ENCODE results near the gene TGFBR3. TPM values are rescaled to one million over a fixed set of nuclear protein-coding genes. Genes with fewer than 3 reads are reported as not detected.

The TGFBR3 gene
- polyA plus RNA-seq, 1 donor (not counting 4 experiments of a cell fraction or from before 2014, with no cell fraction given), result 1.2 TPM

GRCh38 chr1:91682882-91683597 lies 202.9 kb downstream of the TGFBR3 start:
- H3K27me3 ChIP-seq (ENCODE audit: control insufficient read depth, extremely low read depth, insufficient read depth, low read length), result no peaks in the 10 kb centered on the region
- H3K4me1 ChIP-seq (ENCODE audit: control insufficient read depth, extremely low read depth, insufficient read depth, low read length), result no peaks in the 10 kb centered on the region
- no peak for FAIRE-seq

GRCh38 chr1:91680556-91681155 lies 205.3 kb downstream of the TGFBR3 start:
- DNase-seq (ENCODE audit: low read depth, low spot score) (no peak), FAIRE-seq (no peak)
- dilution Hi-C loops (cut with MboI; ENCODE audit: extremely low pct_ligation_motif_present, low sequenced_read_pairs), result no loop called here
- Histone ChIP-seq H3K27me3 (ENCODE audit: control insufficient read depth, extremely low read depth, insufficient read depth, low read length) (no peaks in the 10 kb centered on the region), H3K36me3 (ENCODE audit: control insufficient read depth in 2 of 2, extremely low read depth in 1 of 2, insufficient read depth in 2 of 2, low read length in 2 of 2) (no peaks in the 10 kb centered on the region), H3K27ac (ENCODE audit: control insufficient read depth, insufficient read depth, low read length) (no peak overlapping the region), H3K9me1 (ENCODE audit: control insufficient read depth, extremely low read depth, insufficient read depth, low read length) (no peaks in the 10 kb centered on the region), H3K4me1 (ENCODE audit: control insufficient read depth, extremely low read depth, insufficient read depth, low read length) (no peaks in the 10 kb centered on the region), H3K4me2 (ENCODE audit: control insufficient read depth, extremely low read depth, insufficient read depth, low read depth, low read length) (no peak overlapping the region), H3K4me3 (ENCODE audit: control insufficient read depth in 2 of 3, extremely low read depth in 1 of 3, insufficient read depth in 2 of 3, low read depth in 1 of 3, low read length in 3 of 3) (no peak overlapping the region), H3K9ac (ENCODE audit: control insufficient read depth, extremely low read depth, insufficient read depth, low read length) (no peak overlapping the region), H2AFZ (ENCODE audit: control insufficient read depth, low read length) (no peak overlapping the region), H3K9me3 (ENCODE audit: control insufficient read depth, low read depth, low read length) (no peaks in the 10 kb centered on the region), H3K79me2 (ENCODE audit: control insufficient read depth, insufficient read depth, low read length) (no peaks in the 10 kb centered on the region), H4K20me1 (ENCODE audit: control insufficient read depth, extremely low read depth, insufficient read depth, low read length) (no peaks in the 10 kb centered on the region)
- TF ChIP-seq CTCF (optimal IDR thresholded peaks at IDR 0.05 in 1 of 3, IDR thresholded peaks at IDR 0.05 in 1 of 3, conservative IDR thresholded peaks at IDR 0.05 in 1 of 3; ENCODE audit: extremely low read depth in 1 of 3, insufficient read depth in 2 of 3, low read length in 3 of 3) (no peak), EZH2 (IDR thresholded peaks at IDR 0.05; ENCODE audit: low read length) (no peak)

More at GRCh38 chr1:91682882-91683597, 202.9 kb downstream of the TGFBR3 start:
- no peaks in the 10 kb centered on the region for H3K9me1 ChIP-seq (ENCODE audit: control insufficient read depth, extremely low read depth, insufficient read depth, low read length)
- no peaks in the 10 kb centered on the region for H3K9me3 ChIP-seq (ENCODE audit: control insufficient read depth, low read depth, low read length)
- H3K4me3 ChIP-seq (ENCODE audit: control insufficient read depth in 2 of 3, extremely low read depth in 1 of 3, insufficient read depth in 2 of 3, low read depth in 1 of 3, low read length in 3 of 3), result no peak overlapping the region
- no peak overlapping the region for H3K27ac ChIP-seq (ENCODE audit: control insufficient read depth, insufficient read depth, low read length)
- H3K4me2 ChIP-seq (ENCODE audit: control insufficient read depth, extremely low read depth, insufficient read depth, low read depth, low read length), result no peak overlapping the region
- dilution Hi-C loops (cut with MboI; ENCODE audit: extremely low pct_ligation_motif_present, low sequenced_read_pairs), result no loop called here
- H4K20me1 ChIP-seq (ENCODE audit: control insufficient read depth, extremely low read depth, insufficient read depth, low read length), result no peaks in the 10 kb centered on the region
- H3K79me2 ChIP-seq (ENCODE audit: control insufficient read depth, insufficient read depth, low read length), result no peaks in the 10 kb centered on the region
- no peak overlapping the region for H3K9ac ChIP-seq (ENCODE audit: control insufficient read depth, extremely low read depth, insufficient read depth, low read length)
- H3K36me3 ChIP-seq (ENCODE audit: control insufficient read depth in 2 of 2, extremely low read depth in 1 of 2, insufficient read depth in 2 of 2, low read length in 2 of 2), result no peaks in the 10 kb centered on the region
- no peak for TF ChIP-seq EZH2 (IDR thresholded peaks at IDR 0.05; ENCODE audit: low read length)
- TF ChIP-seq CTCF (optimal IDR thresholded peaks at IDR 0.05 in 1 of 3, IDR thresholded peaks at IDR 0.05 in 1 of 3, conservative IDR thresholded peaks at IDR 0.05 in 1 of 3; ENCODE audit: extremely low read depth in 1 of 3, insufficient read depth in 2 of 3, low read length in 3 of 3), result no peak
- peak overlapping the region; percentile 16 for H2AFZ ChIP-seq (ENCODE audit: control insufficient read depth, low read length)
- no peak for DNase-seq (ENCODE audit: low read depth, low spot score)

All from keratinocyte (primary cell).